WTC11 (cell line): ENCODE measurements around the gene NRG3. TPM values are rescaled to one million over a fixed set of nuclear protein-coding genes. Genes with fewer than 3 reads are reported as not detected.

Source experiments
- ATAC-seq: fragments of 200-7000 bp; cut with Tn5 transposase; 2 replicates; pipeline ENCODE4 v1.10.0; 2021; ENCODE audit warnings: mild to moderate bottlenecking, moderate library complexity
- CTCF ChIA-PET: fragments of 300-600 bp; sonication (Branson Sonifier 250); formaldehyde crosslinking; loops from one replicate; lab custom pipeline; 2021; ENCODE audit warnings: antibody characterized with exemption; lab: Charles Lee
- POLR2A ChIA-PET: fragments of 350-600 bp; sonication (Branson Sonifier 250); formaldehyde crosslinking; loops from one replicate; lab custom pipeline; 2021; ENCODE audit warnings: antibody characterized with exemption; lab: Charles Lee
- DNase-seq: peaks from one replicate; pipeline ENCODE4 v3.0.0; 2021; ENCODE audit warnings: low spot score
- H3K27ac Mint-ChIP-seq: 2 replicates; pipeline ENCODE4 v1.8.0; 2021; ENCODE audit warnings: mixed read lengths
- H3K27me3 Mint-ChIP-seq: 2 replicates; pipeline ENCODE4 v1.8.0; 2021; ENCODE audit warnings: low read depth, mild to moderate bottlenecking, moderate library complexity, mixed read lengths
- H3K36me3 Mint-ChIP-seq: 2 replicates; pipeline ENCODE4 v1.8.0; 2021; ENCODE audit warnings: mixed read lengths
- H3K4me1 Mint-ChIP-seq: 2 replicates; pipeline ENCODE4 v1.8.0; 2022; ENCODE audit warnings: mixed read lengths
- H3K4me3 Mint-ChIP-seq: 2 replicates; pipeline ENCODE4 v1.8.0; 2021; ENCODE audit warnings: mild to moderate bottlenecking, moderate library complexity, mixed read lengths
- H3K9me3 Mint-ChIP-seq: 2 replicates; pipeline ENCODE4 v1.8.0; 2021; ENCODE audit warnings: mixed read lengths
- ATF1 ChIP-seq: sonication (generic); formaldehyde crosslinking; IDR thresholded peaks from 2 replicates; pipeline ENCODE4 v1.8.1; 2023; ENCODE audit warnings: mild to moderate bottlenecking, moderate library complexity, missing genetic modification reagents
- EMX1 ChIP-seq: fragments of 250-450 bp; sonication (Bioruptor Pico); IDR thresholded peaks from 2 replicates; pipeline ENCODE4 v1.8.0; 2021; ENCODE audit warnings: mild to moderate bottlenecking
- ESRRA ChIP-seq: sonication (generic); formaldehyde crosslinking; IDR thresholded peaks from 2 replicates; pipeline ENCODE4 v1.8.1; 2022; ENCODE audit warnings: mild to moderate bottlenecking, missing genetic modification reagents, borderline replicate concordance
- FOXP1 ChIP-seq: sonication (generic); formaldehyde crosslinking; IDR thresholded peaks from 2 replicates; pipeline ENCODE4 v1.8.0; 2022; ENCODE audit warnings: missing genetic modification reagents, mild to moderate bottlenecking, moderate library complexity, borderline replicate concordance
- GABPB1 ChIP-seq: sonication (generic); formaldehyde crosslinking; IDR thresholded peaks from 2 replicates; pipeline ENCODE4 v1.8.1; 2023; ENCODE audit warnings: mild to moderate bottlenecking, missing genetic modification reagents
- GTF2I ChIP-seq: fragments of 250-450 bp; sonication (Bioruptor Pico); conservative IDR thresholded peaks from 2 replicates; pipeline ENCODE4 v1.4.0; 2021; ENCODE audit warnings: mild to moderate bottlenecking
- IRF2 ChIP-seq: sonication (generic); formaldehyde crosslinking; IDR thresholded peaks from 2 replicates; pipeline ENCODE4 v1.8.0; 2022; ENCODE audit warnings: low read depth, missing genetic modification reagents, borderline replicate concordance
- NR3C1 ChIP-seq: sonication (generic); formaldehyde crosslinking; conservative IDR thresholded peaks from 2 replicates; pipeline ENCODE4 v1.8.1; 2023; ENCODE audit warnings: low read depth, mild to moderate bottlenecking, missing genetic modification reagents
- ZBTB21 ChIP-seq: sonication (generic); formaldehyde crosslinking; IDR thresholded peaks from 2 replicates; pipeline ENCODE4 v1.8.1; 2023; ENCODE audit warnings: mild to moderate bottlenecking, missing genetic modification reagents, borderline replicate concordance
- total RNA-seq: library from RNA; stranded (reverse); gene quantifications from 3 replicates; pipeline ENCODE4 v1.2.3, GENCODE V29; 2021
- TF ChIP-seq, protein P1 (sequence below): sonication (generic); formaldehyde crosslinking; IDR thresholded peaks from 2 replicates; pipeline ENCODE4 v1.8.0; 2023; ENCODE audit warnings: missing genetic modification reagents, mild to moderate bottlenecking, borderline replicate concordance
- TF ChIP-seq, protein P2 (sequence below): fragments of 250-450 bp; sonication (Bioruptor Pico); IDR thresholded peaks from 2 replicates; pipeline ENCODE4 v1.9.0; 2021; ENCODE audit warnings: mild to moderate bottlenecking, borderline replicate concordance
- TF ChIP-seq, protein P3 (sequence below): fragments of 250-450 bp; sonication (Bioruptor Pico); IDR thresholded peaks from 2 replicates; pipeline ENCODE4 v2.1.2; 2022; ENCODE audit warnings: mild to moderate bottlenecking, moderate library complexity
- TF ChIP-seq, protein P4 (sequence below): sonication (generic); formaldehyde crosslinking; IDR thresholded peaks from 2 replicates; pipeline ENCODE4 v1.8.1; 2023; ENCODE audit warnings: mild to moderate bottlenecking, missing genetic modification reagents
- TF ChIP-seq, protein P5 (sequence below): sonication (generic); formaldehyde crosslinking; IDR thresholded peaks from 2 replicates; pipeline ENCODE4 v1.8.0; 2022; ENCODE audit warnings: mild to moderate bottlenecking, missing genetic modification reagents
- TF ChIP-seq, protein P6 (sequence below): fragments of 250-450 bp; sonication (Bioruptor Pico); IDR thresholded peaks from 2 replicates; pipeline ENCODE4 v1.8.0; 2021; ENCODE audit warnings: mild to moderate bottlenecking
- TF ChIP-seq, protein P7 (sequence below): fragments of 250-450 bp; sonication (Bioruptor Pico); conservative IDR thresholded peaks from 2 replicates; pipeline ENCODE4 v1.9.0; 2021; ENCODE audit warnings: mild to moderate bottlenecking
- TF ChIP-seq, protein P8 (sequence below): fragments of 250-450 bp; sonication (Bioruptor Pico); IDR thresholded peaks from 2 replicates; pipeline ENCODE4 v1.9.0; 2021; ENCODE audit warnings: mild to moderate bottlenecking
- TF ChIP-seq, protein P9 (sequence below): sonication (generic); formaldehyde crosslinking; IDR thresholded peaks from 2 replicates; pipeline ENCODE4 v1.8.1; 2023; ENCODE audit warnings: mild to moderate bottlenecking, missing genetic modification reagents, moderate library complexity

The NRG3 gene
- total RNA-seq, 1 experiment from 2014 or later: 7.0 TPM

DNA sequence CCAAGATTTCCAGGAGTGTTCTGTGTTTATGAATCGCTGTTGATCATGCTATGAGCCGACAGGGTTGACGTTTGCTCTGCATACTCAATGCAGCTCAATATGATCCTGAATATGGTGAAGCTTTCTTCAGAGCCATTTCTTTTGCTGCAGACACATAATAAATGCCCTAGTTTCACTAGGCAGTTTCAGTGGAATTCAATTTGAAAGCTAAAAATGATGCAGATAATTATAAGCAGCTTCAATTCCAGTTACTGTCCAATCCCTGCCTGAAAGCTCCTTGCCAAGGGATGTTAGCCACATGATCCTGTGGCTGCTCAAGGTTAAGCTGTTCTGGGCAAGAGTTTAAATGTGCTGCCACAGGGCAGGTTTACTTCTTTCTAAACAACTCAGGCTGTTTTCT, 805.6 kb downstream of the NRG3 start (continued):
- TF ChIP-seq, protein P1, sequence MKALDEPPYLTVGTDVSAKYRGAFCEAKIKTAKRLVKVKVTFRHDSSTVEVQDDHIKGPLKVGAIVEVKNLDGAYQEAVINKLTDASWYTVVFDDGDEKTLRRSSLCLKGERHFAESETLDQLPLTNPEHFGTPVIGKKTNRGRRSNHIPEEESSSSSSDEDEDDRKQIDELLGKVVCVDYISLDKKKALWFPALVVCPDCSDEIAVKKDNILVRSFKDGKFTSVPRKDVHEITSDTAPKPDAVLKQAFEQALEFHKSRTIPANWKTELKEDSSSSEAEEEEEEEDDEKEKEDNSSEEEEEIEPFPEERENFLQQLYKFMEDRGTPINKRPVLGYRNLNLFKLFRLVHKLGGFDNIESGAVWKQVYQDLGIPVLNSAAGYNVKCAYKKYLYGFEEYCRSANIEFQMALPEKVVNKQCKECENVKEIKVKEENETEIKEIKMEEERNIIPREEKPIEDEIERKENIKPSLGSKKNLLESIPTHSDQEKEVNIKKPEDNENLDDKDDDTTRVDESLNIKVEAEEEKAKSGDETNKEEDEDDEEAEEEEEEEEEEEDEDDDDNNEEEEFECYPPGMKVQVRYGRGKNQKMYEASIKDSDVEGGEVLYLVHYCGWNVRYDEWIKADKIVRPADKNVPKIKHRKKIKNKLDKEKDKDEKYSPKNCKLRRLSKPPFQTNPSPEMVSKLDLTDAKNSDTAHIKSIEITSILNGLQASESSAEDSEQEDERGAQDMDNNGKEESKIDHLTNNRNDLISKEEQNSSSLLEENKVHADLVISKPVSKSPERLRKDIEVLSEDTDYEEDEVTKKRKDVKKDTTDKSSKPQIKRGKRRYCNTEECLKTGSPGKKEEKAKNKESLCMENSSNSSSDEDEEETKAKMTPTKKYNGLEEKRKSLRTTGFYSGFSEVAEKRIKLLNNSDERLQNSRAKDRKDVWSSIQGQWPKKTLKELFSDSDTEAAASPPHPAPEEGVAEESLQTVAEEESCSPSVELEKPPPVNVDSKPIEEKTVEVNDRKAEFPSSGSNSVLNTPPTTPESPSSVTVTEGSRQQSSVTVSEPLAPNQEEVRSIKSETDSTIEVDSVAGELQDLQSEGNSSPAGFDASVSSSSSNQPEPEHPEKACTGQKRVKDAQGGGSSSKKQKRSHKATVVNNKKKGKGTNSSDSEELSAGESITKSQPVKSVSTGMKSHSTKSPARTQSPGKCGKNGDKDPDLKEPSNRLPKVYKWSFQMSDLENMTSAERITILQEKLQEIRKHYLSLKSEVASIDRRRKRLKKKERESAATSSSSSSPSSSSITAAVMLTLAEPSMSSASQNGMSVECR: no peak

DNA sequence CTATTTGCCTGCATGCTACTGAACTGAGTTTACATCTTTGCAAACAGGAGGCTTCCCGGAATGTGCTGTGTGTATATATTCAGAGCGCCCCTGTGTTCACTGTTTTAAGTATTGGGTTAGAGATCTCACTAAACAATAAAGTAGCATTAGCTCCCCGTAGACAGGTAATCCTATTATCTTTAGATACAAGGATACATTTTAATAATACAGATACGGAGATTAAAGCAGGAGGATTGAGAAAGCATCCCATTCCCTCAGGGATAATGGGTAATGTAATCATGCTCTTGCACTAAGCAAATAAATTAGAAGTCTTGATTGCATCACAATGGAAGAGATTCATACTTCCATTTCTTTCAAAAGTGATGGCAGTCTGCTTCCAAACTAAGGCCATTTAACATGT, 809.0 kb downstream of the NRG3 start:
- Mint-ChIP-seq H3K36me3 (no peaks in the 10 kb centered on the region), H3K27me3 (no peaks in the 10 kb centered on the region), H3K4me1 (peaks cover 5% of the 10 kb centered on the region), H3K4me3 (no peak overlapping the region), H3K9me3 (no peaks in the 10 kb centered on the region), H3K27ac (no peak overlapping the region)
- POLR2A ChIA-PET: no interaction called here
- DNase-seq: no peak
- CTCF ChIA-PET: no interaction called here
- no peak for ATAC-seq
- no peak for TF ChIP-seq IRF2 (CRISPR knock-in tag)
- TF ChIP-seq, protein P2, sequence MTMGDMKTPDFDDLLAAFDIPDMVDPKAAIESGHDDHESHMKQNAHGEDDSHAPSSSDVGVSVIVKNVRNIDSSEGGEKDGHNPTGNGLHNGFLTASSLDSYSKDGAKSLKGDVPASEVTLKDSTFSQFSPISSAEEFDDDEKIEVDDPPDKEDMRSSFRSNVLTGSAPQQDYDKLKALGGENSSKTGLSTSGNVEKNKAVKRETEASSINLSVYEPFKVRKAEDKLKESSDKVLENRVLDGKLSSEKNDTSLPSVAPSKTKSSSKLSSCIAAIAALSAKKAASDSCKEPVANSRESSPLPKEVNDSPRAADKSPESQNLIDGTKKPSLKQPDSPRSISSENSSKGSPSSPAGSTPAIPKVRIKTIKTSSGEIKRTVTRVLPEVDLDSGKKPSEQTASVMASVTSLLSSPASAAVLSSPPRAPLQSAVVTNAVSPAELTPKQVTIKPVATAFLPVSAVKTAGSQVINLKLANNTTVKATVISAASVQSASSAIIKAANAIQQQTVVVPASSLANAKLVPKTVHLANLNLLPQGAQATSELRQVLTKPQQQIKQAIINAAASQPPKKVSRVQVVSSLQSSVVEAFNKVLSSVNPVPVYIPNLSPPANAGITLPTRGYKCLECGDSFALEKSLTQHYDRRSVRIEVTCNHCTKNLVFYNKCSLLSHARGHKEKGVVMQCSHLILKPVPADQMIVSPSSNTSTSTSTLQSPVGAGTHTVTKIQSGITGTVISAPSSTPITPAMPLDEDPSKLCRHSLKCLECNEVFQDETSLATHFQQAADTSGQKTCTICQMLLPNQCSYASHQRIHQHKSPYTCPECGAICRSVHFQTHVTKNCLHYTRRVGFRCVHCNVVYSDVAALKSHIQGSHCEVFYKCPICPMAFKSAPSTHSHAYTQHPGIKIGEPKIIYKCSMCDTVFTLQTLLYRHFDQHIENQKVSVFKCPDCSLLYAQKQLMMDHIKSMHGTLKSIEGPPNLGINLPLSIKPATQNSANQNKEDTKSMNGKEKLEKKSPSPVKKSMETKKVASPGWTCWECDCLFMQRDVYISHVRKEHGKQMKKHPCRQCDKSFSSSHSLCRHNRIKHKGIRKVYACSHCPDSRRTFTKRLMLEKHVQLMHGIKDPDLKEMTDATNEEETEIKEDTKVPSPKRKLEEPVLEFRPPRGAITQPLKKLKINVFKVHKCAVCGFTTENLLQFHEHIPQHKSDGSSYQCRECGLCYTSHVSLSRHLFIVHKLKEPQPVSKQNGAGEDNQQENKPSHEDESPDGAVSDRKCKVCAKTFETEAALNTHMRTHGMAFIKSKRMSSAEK (CRISPR knock-in tag): no peak
- no peak for TF ChIP-seq EMX1 (CRISPR knock-in tag)
- TF ChIP-seq, protein P3, sequence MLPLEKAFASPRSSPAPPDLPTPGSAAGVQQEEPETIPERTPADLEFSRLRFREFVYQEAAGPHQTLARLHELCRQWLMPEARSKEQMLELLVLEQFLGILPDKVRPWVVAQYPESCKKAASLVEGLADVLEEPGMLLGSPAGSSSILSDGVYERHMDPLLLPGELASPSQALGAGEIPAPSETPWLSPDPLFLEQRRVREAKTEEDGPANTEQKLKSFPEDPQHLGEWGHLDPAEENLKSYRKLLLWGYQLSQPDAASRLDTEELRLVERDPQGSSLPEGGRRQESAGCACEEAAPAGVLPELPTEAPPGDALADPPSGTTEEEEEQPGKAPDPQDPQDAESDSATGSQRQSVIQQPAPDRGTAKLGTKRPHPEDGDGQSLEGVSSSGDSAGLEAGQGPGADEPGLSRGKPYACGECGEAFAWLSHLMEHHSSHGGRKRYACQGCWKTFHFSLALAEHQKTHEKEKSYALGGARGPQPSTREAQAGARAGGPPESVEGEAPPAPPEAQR (CRISPR knock-in tag): no peak
- no peak for TF ChIP-seq NR3C1 (CRISPR knock-in tag)
- TF ChIP-seq FOXP1 (CRISPR knock-in tag): no peak
- no peak for TF ChIP-seq ZBTB21 (CRISPR knock-in tag)
- no peak for TF ChIP-seq ESRRA (CRISPR knock-in tag)
- TF ChIP-seq, protein P4, sequence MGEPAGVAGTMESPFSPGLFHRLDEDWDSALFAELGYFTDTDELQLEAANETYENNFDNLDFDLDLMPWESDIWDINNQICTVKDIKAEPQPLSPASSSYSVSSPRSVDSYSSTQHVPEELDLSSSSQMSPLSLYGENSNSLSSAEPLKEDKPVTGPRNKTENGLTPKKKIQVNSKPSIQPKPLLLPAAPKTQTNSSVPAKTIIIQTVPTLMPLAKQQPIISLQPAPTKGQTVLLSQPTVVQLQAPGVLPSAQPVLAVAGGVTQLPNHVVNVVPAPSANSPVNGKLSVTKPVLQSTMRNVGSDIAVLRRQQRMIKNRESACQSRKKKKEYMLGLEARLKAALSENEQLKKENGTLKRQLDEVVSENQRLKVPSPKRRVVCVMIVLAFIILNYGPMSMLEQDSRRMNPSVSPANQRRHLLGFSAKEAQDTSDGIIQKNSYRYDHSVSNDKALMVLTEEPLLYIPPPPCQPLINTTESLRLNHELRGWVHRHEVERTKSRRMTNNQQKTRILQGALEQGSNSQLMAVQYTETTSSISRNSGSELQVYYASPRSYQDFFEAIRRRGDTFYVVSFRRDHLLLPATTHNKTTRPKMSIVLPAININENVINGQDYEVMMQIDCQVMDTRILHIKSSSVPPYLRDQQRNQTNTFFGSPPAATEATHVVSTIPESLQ: no peak
- TF ChIP-seq, protein P5, sequence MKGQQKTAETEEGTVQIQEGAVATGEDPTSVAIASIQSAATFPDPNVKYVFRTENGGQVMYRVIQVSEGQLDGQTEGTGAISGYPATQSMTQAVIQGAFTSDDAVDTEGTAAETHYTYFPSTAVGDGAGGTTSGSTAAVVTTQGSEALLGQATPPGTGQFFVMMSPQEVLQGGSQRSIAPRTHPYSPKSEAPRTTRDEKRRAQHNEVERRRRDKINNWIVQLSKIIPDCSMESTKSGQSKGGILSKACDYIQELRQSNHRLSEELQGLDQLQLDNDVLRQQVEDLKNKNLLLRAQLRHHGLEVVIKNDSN (CRISPR knock-in tag): no peak
- no peak for TF ChIP-seq GTF2I (CRISPR knock-in tag)
- no peak for TF ChIP-seq GABPB1 (CRISPR knock-in tag)
- TF ChIP-seq, protein P6, sequence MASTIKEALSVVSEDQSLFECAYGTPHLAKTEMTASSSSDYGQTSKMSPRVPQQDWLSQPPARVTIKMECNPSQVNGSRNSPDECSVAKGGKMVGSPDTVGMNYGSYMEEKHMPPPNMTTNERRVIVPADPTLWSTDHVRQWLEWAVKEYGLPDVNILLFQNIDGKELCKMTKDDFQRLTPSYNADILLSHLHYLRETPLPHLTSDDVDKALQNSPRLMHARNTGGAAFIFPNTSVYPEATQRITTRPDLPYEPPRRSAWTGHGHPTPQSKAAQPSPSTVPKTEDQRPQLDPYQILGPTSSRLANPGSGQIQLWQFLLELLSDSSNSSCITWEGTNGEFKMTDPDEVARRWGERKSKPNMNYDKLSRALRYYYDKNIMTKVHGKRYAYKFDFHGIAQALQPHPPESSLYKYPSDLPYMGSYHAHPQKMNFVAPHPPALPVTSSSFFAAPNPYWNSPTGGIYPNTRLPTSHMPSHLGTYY (CRISPR knock-in tag): no peak
- TF ChIP-seq, protein P7, sequence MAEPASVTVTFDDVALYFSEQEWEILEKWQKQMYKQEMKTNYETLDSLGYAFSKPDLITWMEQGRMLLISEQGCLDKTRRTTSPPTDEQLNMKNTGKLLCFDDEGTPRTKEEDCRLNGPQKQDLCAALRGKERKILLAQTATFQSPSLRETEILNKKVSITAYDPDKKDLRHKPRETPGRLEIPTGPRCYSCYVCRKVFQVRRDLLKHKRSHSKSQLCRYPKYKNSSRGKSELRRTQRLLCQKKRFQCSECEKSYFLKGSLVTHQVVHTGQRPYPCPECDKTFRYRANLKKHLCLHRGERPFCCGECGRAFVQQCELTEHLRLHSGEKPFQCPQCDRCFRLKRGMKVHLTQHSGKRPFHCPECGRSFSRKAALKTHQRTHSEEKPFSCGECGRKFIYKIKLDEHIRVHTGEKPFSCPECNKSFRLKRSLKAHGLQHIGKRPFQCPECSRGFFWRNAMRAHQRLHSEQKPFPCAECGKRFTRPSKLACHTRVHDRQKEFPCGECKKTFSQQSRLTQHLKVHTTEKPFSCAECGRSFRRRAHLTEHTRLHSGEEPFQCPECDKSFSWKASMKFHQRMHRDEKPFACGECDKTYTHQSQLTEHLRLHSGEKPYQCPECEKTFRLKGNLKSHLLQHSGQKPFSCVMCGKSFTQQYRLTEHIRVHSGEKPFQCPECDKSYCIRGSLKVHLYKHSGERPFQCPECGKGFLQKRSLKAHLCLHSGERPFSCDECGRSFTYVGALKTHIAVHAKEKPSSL (CRISPR knock-in tag): no peak
- no peak for TF ChIP-seq ATF1 (CRISPR knock-in tag)
- TF ChIP-seq, protein P8, sequence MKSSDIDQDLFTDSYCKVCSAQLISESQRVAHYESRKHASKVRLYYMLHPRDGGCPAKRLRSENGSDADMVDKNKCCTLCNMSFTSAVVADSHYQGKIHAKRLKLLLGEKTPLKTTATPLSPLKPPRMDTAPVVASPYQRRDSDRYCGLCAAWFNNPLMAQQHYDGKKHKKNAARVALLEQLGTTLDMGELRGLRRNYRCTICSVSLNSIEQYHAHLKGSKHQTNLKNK (CRISPR knock-in tag): no peak
- TF ChIP-seq, protein P9, sequence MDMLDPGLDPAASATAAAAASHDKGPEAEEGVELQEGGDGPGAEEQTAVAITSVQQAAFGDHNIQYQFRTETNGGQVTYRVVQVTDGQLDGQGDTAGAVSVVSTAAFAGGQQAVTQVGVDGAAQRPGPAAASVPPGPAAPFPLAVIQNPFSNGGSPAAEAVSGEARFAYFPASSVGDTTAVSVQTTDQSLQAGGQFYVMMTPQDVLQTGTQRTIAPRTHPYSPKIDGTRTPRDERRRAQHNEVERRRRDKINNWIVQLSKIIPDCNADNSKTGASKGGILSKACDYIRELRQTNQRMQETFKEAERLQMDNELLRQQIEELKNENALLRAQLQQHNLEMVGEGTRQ (CRISPR knock-in tag): no peak
